GM18519 (cell line): Measurements from ENCODE around the gene SMARCA4.

ENCODE experiments used
- ATAC-seq: cut with Tn5 transposase; IDR thresholded peaks from one replicate; pipeline ENCODE4 v1.9.1; 2021; ENCODE audit warnings: mild to moderate bottlenecking, moderate library complexity; ENCODE audit not compliant: unreplicated experiment, low FRiP score

Gene SMARCA4

DNA sequence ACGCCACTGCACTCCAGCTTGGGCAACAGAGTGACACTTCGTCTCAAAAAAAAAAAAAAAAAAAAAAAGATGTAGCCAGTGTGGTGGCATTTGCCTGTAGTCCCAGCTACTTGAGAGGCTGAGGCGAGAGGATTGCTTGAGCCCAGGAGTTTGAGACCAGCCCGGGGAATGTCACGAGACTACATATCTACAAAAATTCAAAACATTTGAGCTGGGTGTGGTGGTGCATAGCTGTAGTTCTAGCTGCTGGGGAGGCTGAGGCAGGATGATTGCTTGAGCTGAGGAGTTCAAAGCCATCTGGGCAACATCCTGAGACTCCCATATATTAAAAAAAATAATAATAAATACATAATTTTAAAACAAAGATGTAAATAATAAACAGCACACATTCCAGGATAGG lies 46.6 kb downstream of the SMARCA4 start:
- no peak for ATAC-seq

DNA sequence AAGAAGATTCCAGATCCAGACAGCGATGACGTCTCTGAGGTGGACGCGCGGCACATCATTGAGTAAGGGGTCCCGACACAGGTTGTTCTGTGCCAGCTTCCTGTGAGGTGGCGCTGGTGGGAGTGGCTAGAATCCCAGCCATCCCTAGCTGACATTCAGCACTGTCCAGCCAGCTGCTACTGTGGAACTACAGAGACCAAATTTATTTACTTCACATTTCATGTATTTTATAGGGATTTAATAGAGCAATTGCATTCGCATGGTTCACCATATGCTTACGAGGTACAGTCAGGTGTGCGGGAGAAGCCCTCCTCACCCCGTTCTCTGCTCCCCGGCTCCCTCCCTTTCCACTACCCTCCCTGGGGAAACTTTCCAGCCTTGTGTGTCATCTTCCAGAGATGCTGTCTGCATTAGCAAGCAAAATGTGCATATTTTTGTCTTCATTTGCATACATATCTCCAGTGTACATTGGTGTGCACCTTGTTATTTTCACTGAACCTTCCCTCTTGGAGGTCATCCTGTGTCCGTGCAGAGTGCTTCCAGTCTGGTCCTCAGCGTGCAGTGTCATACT lies 47.2 kb downstream of the SMARCA4 start:
- no peak for ATAC-seq

DNA sequence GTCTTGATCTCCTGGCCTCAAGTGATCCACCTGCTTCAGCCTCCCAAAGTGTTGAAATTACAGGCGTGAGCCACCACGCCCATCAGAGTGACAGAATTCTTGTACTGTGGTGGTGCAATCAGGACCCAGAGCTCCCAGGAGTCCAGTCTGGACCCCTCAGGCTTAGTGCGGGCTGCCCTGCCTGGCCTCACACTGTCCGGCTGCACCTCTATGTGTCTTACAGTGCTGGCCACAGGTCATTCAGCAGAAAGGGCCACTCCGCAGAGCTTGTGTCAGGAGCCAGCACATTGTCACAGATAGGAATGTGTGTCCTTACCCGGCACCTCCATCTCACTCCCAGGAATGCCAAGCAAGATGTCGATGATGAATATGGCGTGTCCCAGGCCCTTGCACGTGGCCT lies 49.2 kb downstream of the SMARCA4 start:
- ATAC-seq, result no peak

DNA sequence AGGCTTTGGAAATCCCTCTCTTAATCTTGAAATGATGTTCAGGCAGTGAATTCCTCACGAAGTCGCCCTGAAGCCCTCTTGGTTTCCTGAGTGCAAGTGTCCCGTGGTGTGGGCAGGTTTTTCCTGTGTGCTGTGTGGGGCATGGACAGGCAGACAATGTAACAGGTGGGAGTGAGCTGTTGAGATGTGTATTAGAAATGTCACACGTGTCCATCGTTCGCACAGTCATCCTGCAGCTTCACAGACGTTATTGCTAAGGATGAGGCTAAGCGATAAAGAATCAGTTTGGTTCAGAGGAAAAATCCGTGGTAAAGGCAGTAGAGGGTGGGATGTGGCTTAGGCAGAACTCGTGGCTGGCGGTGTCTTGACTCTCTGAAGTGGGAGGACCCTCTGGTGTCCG lies 51.7 kb downstream of the SMARCA4 start:
- ATAC-seq, result no peak

DNA sequence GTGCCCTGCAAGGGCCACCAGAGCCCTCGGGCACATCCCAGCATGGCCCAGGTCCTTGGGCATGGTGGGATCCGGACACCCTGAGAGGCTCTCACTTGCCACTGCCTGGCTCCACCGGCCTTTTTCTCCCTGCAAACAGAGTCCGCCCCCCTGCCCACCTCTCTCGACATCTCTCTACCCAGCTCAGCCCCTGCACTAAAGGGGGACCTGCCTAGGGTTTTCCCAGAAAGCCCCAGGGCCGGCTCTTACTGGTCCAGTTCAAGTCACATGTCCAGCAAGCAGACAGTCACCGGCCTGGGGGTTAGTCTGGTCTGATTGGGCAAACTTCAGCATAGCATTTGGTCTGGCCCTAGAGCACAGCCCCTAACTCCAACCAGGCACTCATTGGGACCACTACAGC lies 52.9 kb downstream of the SMARCA4 start:
- no peak for ATAC-seq

DNA sequence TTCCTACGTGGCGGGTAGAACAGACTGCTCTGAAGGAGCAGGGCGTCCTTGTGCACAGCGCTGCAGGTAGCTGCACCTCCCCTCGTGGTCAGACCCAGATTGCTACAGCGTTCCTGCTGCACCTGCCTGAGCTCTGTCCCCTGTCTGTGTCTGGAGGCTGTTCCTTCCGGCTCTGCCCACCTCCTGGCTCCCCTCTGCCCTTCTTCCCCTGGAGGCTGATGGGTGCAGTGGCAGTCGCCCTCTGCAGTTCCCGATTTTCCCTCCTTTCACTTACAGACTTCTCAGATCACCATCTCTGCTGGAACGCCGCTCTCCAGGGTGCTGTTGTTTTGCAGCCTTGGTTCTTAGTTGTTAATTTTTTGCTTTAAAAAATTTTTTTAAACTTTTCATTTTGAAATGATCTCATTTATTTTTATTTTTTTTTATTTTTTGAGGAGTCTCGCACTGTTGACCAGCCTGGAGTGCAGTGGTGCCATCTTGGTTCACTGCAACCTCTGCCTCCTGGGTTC lies 53.6 kb downstream of the SMARCA4 start:
- ATAC-seq, result no peak

DNA sequence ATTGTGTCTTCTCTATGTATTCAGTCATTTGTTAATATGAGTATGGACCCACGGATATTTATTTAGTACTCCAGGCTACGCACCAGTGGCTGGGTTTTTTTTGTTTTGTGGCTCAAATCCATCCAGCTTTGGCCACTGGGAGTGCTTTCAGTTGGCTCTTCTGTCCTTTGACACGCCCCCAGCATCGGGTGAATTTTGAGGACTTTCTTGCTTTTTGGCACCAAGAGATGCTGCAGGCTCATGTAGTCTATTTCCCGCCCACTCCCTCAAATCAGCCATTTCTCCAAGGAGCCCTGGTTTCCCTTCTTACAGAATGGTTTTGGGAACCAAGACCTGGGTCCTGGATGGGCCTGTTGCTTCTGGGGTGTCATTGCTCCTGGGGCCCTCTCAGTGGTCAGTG lies 55.8 kb downstream of the SMARCA4 start:
- ATAC-seq, result no peak

DNA sequence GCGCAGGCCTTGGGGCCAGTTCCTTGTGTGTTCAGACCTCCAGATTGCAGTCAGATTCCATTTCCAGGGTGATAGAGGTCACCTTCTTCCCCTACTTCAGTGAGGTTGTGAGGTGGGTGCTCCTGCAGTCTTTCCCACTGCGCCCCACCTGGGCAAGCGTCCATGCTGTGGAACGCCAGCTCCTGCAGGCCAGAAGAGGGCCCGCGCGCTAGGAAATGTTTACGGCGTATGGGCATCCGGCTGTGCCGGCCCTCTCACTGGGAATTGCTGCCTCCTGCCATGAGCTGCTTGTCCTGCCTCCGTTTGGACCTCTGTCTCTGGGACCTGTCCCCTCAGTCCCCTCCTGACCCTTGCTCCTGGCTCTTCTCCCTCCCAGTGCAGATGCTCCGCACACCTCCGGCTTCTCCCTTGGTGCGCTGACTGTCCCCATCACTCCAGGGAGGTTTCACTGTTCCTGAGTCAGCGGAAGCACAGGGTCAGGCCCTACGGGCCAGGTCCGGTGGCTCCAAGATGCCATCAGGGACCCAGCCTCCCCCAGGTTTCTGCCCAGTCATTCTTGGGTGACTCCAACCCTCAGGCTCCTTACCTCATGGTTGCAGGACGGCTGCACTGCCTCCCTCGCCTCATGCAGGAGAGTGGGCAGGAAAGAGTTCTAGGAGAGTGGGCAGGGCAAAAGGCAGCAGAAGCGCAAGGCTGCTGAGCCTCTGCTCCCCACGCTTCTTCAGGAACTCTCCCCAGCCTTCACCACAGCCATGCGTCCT lies 56.6 kb downstream of the SMARCA4 start:
- ATAC-seq, result no peak

DNA sequence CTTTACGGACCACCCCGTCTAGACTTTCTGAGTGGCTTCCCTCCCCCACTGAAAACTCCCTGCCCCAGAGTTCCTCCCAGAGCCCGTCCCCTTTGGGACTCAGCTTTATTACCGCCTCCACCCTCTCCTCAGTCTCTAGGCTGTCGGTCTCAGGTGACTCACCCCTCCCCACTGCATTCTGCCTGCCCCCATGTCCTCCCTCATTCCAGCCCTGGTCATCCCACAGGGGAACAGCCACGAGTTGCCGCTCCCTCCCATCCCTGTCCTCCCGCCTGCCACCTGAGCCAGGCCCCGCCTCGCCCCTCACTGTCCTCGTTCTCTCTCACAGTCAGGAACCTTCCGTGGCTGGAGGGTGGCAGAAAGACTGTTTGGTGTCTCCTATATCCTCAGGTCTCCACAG lies 57.3 kb downstream of the SMARCA4 start:
- ATAC-seq, result no peak

DNA sequence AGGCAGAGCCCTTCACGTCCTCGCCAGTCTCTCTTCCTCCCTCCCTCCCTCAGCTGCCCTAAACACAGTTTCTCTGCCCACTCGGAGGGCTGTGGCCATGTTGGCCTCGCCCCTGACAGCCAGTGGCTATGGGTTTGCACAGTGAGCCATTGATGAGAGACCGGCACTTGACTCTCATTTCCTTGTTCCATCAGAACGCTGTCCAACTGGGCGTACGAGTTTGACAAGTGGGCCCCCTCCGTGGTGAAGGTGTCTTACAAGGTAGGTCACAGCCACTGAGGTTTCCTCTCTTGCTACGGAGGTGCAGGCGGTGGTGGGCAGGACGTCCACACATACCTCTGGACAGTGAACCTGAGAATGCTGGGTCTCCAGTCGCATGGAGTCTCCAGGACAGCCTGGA lies 57.9 kb downstream of the SMARCA4 start:
- ATAC-seq, result no peak

DNA sequence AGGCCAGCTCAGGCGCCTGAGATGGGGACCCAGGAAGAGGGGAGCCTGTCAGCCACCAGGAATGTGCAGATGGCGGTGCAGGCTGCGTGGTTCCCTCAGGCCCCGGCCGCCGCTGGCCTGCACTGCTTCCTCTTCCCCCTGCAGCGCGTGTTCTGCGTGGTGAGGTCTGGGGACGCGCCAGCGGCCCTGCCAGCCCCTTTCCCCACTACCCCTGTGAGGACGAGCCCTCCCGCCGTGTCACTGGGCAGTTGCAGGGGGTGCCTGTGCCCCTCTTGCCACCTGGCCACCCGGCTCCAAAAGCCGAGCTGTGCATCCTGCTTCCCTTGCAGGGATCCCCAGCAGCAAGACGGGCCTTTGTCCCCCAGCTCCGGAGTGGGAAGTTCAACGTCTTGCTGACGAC lies 58.4 kb downstream of the SMARCA4 start:
- ATAC-seq, result no peak

DNA sequence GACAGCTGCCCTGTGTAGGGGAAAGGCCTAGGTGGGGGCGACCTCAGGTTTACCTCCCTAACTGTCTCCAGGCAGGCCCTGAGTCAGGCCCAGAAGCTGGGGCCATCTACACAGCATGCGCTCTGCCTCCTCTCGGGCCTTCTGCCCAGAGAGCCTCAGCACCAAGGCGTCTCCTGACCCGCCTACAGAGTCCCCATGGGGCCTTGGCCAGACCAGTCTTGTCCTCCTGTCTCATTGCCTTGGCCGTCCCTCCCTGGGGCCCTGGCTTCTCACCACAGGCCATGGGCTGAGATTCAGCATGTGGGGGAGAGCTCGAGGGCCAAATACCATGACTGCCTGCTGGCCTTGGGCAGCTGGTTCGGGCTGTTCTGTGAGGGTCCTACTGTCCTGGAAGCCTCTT lies 59.0 kb downstream of the SMARCA4 start:
- ATAC-seq, result no peak

DNA sequence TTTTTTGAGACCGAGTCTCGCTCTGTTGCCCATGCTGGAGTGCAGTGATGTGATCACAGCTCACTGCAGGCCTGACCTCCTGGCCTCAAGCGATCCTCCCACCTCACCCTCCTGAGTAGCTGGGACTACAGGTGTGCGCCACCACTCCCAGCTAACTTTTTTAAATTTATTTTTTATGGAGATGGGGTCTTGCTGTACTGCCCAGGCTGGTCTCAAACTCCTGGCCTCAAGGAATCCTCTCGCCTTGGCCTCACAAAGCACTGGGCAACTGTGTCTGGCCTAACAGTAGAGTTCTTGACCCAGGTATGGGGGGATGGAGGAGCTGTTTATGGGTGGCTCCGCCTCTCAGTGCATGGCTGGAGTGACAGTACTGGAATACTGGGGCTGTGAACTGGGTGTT lies 59.6 kb downstream of the SMARCA4 start:
- ATAC-seq, result no peak

DNA sequence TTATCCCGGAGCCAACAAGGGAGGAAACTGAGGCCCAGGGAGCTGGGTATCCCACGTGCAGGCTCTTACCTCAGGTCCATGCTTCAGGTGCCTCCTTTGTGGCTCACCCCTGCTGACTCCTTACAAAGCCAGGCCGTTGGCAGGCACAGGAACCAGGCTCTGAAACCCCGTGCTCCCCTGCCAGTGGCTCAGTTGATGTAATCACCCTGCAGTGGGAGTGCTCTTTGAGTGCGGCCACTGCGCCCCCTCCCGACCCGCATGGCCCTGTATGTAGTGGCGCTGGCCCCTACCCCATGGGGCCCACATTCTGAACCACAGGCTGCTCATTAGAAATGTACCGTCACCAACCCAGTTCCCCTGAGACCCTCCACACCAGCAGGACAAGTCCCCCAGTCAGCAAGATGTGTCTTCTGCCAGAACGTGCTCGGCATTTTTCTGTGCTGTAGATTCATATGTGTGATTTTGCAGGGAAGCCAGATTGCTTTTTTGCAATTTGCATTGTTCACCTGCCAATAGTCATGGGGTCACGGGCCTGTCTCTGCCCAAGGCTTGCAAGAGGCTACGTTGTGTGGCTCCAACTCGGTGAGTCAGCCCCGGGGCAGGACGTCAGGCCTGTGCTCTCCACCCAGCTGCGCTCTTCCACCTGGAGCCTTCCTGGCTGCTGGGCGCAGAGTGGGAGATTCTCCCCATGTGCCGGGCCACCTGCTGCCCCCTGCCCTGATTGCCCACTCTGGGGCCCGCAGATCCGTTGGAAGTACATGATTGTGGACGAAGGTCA lies 60.3 kb downstream of the SMARCA4 start:
- no peak for ATAC-seq

DNA sequence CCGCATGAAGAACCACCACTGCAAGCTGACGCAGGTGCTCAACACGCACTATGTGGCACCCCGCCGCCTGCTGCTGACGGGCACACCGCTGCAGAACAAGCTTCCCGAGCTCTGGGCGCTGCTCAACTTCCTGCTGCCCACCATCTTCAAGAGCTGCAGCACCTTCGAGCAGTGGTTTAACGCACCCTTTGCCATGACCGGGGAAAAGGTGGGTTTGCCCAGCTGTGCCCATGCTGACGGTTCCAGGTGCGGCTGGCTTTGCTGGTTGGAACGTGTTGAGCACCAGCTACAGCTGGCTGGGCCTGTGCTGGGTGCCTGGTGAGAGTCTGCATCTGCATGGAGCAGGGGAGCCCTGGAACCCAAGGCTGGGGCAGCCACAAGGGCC lies 60.9 kb downstream of the SMARCA4 start:
- no peak for ATAC-seq

DNA sequence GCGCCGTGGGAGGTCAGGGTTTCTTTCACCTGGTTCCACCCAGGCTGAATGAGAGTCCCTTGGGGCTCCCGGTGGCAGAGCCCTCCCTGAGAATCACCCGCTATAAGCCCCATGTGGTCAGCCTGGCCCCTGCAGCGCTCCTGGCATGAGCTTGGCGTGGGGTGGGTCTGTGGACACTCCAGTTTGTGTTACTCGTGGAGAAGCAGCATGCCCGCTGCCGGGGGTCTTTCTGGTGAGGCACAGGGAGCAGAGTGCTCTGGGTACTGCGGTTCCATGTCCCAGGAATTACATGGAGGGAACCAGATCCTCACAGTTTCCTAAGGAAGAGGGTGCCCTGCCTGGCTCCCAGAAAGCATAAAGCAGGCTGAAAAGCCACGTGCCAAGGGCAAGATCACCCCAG lies 62.2 kb downstream of the SMARCA4 start:
- no peak for ATAC-seq

DNA sequence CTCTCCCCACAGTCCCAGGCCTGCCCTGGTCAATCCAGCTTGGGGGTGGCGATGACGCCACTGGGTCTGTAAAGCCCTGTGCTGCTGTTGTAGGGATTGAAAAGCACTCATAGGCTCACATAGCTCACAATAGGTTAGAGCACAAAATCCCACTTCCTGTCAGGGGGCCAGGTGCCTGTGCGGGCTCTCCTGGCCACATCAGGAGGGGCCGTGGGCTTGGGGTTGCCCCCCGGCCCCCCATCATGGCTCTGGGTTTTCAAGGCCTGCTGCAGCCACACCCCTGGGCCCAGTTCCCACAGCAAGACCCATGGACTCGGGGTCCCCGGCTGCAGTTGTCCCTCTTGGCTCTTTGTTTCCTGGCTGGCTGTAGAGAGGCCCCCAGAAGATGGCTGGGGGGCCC lies 62.9 kb downstream of the SMARCA4 start:
- ATAC-seq, result no peak

DNA sequence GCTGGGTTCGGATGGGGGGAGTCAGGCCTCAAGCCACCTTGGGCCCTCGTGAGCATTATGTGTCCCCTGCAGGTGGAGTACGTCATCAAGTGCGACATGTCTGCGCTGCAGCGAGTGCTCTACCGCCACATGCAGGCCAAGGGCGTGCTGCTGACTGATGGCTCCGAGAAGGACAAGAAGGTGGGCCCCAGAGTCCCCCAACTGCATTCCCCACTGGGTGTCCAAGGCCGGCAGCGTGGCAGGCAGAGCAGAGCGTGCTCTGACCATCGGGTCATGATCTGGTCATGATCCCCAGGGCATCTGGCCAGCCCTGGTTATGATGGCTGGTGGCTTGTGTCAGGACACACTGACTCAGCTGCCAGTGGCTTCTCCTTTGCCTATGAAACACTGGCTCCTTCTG lies 63.4 kb downstream of the SMARCA4 start:
- no peak for ATAC-seq

DNA sequence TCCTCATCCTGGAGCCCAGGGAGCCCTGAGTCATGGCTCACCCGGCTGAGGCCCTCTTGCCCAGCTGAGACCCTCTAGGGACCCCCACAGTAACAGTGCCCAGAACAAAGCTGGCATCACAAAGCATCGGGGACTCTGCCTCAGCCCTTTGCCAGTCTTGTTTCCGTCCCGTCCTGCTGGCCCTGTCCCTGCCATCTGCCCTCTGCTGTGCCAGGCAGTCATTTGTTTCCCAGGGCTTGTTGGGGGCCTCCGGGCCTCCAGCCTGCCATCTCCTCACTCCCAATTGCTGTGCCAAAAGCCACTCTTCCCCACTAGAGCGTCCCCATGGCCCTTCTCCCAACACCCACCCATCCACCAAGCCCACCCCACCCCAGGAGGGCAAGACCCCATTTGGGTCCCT lies 64.2 kb downstream of the SMARCA4 start:
- ATAC-seq, result no peak

DNA sequence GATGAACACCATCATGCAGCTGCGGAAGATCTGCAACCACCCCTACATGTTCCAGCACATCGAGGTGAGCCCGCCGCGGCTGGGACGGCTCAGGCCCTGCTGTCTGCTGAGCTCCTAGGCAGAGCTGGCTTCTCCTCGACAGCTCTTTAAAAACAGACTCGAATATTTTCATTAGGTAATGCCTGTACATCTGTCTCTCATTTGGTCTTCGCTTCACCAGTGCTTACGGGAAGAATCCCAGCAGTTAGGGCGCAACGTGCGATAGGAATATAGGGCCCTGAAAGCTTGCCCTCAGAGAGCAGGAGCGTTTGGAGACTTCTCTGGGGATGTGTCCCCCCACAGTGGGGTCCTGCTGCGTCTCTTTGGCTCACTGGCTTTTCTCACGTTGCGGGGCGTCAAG lies 64.6 kb downstream of the SMARCA4 start:
- no peak for ATAC-seq

DNA sequence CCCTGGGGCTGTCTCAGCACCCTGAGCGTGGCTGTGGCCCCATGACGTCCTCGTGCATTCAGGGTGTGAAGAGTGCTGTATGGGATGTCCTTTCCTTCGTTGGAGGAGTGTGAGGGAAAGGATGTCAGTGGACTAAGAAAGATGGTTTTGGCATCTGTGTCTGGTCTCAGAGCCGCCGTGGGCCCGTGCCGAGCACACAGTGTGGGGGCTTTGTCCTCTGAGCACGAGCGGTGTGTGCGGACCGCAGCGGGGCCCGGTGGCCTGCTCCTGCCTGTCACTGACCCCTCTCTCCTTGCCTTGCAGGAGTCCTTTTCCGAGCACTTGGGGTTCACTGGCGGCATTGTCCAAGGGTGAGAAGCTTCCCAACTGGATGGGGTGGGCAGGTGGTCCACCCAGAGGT lies 65.2 kb downstream of the SMARCA4 start:
- ATAC-seq, result no peak

DNA sequence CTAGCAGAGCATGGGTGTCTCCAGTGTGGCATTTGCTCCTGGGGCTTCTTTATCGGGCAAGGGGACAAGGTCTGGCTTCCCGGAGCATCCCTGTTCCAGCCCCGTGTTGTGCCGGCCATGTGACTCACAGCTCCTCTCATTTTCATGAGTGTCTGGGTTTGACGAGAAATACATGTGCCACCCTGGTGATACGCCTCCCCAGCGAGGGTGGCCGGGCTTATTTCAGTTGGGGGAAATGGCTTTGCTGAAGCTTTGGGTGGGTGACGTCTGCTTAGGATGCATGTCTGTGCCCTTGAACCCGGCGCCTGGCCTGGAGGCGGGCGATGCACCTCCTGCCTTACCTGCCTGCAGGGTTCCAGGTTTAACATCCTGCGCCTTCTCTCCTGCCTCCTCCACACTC lies 66.6 kb downstream of the SMARCA4 start:
- ATAC-seq, result no peak
